Raji (cell line): ENCODE results near the gene LIMCH1.

Source experiments
- POLR2A ChIP-seq: IDR thresholded peaks from 2 replicates; pipeline ENCODE4 v1.6.1; 2011; ENCODE audit warnings: low read depth, low read length, control low read depth; ENCODE audit not compliant: insufficient read depth

LIMCH1 gene

GRCh38 chr4:41611124-41611838 lies 73.3 kb downstream of the LIMCH1 start:
- TF ChIP-seq POLR2A: no peak

DNA sequence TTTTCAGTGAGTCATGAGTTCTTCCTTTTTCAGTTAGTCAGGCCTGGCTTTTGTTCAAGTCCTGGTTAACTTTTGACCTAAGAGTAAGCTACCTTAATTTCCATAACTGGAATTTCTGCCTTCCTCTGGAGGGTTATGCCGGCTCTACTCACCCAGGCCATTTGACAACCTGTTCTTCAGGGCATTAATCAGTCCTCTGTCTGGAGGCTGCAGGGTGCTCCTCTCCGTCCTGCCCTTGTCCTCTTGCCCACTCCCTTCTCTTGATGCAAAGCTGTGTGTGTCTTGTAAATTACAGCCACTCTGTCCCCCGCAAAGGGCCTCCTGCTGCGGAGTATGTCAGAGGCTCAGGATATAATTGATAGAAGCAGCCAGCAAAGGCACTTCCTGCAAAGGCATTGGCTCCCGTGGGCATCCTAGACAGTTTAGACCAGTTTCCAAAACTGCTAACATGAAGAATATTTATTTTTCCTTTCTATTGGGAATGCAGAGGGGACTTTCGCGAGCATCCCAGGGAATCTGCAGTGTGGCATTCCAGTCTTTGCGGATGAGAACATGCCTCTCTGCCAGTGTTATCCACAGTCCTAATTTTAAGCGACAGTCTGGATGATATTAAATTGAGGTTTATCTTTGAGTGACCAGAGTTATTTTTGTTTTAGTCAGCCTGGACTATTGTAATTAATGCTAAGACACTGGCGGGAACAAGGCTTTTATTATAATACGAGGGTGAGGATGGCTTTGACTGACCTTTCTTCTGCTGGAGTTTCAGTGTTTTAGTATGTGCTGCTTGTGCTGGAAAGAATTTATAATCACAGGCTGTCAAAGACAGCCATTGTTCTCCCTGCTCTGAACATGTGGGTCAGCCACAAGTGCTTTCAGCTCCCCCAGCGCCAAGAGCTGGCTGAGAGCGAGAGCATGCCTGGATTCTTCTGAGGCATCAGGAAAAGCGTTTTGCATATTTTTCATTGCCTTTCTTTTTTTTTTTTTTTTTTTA lies 74.2 kb downstream of the LIMCH1 start:
- no peak for TF ChIP-seq POLR2A

DNA sequence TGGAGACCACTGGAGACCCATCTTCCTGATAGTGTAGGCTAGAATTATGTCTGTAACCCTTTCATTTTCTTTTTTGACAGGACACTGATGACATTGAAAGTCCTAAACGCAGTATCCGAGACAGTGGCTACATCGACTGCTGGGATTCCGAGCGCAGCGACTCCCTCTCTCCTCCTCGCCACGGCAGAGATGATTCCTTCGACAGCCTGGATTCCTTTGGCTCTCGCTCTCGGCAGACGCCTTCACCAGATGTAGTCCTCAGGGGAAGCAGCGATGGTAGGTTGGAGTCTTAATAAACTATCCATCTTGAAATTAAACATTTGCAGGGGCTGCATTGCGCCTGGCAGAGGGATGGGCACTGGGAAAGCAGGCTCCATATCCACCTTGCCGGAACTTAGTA lies 75.4 kb downstream of the LIMCH1 start:
- no peak for TF ChIP-seq POLR2A

DNA sequence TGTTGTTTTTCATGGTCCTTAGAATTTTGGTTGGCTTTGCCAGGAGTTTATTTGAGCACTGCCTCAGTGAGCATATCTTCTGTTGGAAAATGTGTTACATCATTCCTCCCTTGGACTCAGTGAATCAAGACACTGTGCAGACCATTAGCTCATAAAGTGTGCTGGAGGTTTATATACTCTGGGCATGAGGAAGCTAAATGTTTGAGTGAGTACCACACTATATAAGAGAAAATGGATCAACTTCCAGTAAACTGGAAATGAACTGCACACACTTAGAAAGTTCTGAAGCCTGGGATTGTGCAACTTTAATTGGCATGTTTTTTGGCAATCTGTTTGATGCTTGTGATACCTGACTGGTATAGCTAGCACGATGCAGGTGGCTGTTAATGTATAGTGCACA lies 75.9 kb downstream of the LIMCH1 start:
- no peak for TF ChIP-seq POLR2A

GRCh38 chr4:41614519-41614918 lies 76.6 kb downstream of the LIMCH1 start:
- no peak for TF ChIP-seq POLR2A

DNA sequence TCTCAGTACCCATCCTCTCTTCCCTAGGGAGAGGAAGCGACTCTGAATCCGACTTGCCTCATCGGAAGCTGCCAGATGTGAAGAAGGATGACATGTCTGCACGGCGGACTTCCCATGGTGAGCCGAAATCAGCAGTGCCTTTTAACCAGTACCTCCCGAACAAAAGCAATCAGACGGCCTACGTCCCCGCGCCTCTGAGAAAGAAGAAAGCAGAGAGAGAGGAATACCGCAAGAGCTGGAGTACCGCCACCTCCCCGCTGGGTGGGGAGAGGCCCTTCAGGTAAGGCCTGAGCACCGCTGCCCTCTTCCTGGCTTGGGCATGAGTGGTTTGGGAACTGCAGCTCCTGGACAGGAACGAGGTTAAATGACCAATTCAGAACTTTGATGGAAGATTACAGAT lies 81.2 kb downstream of the LIMCH1 start:
- no peak for TF ChIP-seq POLR2A

- TF ChIP-seq POLR2A: no peak
These were observed 82.8 kb downstream of the LIMCH1 start for GRCh38 chr4:41620594-41621256.

DNA sequence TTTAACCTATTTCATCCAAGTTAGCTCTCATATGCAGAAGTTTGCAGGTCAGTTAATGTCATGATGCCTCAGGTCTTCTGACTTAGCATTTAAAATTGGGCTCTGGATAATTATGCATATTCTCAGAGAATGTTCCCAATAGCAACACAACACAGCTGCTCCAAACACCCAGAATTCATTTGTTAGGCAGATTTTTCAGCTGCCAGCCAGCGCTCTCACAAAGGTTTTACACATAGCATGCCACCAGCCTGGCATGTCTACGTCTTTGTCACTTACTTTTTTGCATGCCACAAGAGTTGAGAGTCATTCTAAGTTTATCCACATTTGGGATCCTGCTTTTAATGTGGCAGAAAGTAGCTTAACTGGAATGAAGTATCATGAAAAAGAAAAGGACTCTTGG lies 84.8 kb downstream of the LIMCH1 start:
- TF ChIP-seq POLR2A: no peak

DNA sequence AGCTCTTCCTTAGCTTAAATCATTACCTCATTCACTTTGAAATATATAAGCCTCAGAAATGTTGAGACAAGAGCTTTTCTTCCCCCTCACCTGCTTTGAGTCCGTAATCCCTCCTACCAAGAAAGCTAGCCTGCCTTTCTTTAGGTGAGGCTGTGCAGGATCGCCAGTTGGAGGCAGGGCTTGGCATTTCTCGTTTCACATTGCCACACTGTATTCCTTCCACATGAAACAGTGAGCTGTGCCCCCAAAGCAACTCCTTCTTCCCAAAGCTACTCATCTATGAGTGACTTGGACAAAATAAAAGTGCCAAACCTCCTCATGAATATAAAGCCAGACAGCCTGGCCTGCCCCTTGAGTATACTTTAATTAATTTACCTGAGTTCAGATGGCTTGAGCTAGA lies 86.8 kb downstream of the LIMCH1 start:
- TF ChIP-seq POLR2A: no peak

DNA sequence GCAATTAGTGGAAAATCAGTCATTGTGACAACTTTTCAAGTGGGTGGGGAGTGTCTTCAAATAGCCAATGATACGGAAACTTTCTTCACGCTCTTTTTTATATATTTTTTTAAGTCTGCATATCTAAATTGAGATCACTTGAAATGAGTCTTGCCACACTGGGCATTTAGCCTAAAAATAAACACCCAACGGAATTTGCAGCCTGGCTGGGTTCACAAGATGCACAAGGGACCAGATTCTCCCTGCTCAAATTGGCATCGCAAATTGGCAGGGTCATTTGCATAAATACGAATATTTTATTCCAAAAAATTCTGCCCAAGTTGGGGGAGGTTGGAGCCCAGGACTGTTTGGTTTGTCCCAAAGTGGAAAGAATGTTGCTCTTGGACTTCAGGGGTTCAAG lies 87.6 kb downstream of the LIMCH1 start:
- no peak for TF ChIP-seq POLR2A

- TF ChIP-seq POLR2A: no peak
These were observed 91.0 kb downstream of the LIMCH1 start for GRCh38 chr4:41628936-41629335.

GRCh38 chr4:41631523-41631922 lies 93.6 kb downstream of the LIMCH1 start:
- no peak for TF ChIP-seq POLR2A

DNA sequence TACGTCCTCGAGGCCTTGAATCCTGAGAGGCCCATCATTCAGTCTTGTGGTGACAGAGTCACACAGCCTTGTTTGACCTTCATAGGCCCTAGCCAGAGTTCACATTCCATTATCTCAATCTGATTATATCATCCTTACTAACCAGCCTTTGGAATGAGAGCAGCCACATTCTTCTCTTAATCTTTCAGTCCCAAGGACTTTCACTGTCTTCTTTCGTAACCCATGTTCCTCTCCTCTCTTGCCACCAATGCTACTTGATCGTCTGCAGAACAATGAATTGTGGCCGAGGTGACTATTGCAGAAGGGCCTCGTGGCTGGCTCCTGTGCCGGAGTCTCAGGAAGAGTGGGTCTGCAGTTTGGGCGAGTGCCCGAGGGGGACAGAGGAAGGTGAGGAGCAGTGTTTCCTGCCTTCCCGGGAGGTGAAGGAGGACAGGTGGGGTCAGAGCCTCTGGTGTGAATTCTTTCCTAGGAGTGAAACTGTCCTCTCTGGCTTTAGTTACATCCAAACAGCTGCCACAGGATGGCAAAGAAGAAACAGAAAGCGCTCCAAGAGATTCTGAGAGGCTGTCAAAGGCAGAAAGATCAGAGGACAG lies 94.6 kb downstream of the LIMCH1 start:
- no peak for TF ChIP-seq POLR2A

- no peak for TF ChIP-seq POLR2A
These were observed 95.4 kb downstream of the LIMCH1 start for GRCh38 chr4:41633321-41633720.

DNA sequence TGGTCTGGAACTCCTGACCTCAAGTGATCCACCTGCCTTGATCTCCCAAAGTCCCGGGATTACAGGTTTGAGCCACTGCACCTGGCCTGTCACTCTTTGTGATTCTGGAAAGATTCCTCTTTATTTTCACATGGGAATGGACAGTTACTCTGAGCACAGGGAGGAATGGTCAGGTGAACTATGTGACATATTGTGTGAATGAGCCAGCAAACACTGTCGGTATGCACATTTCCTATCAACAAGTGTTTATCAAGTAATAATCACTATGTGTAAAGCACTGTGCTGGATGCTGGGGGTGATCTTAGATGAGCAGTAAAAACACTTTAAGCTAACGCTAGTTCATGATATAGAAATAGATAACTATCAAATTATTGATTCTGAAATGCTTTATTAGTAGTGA lies 97.5 kb downstream of the LIMCH1 start:
- no peak for TF ChIP-seq POLR2A

GRCh38 chr4:41638203-41638602 lies 100.2 kb downstream of the LIMCH1 start:
- TF ChIP-seq POLR2A: no peak

- TF ChIP-seq POLR2A: no peak
These were observed 100.9 kb downstream of the LIMCH1 start for GRCh38 chr4:41638866-41639265.
